TTC549 (cell line): Measurements from ENCODE around the gene PSMD6.

Experiments used
- FAIRE-seq: peaks from 2 replicates; lab custom pipeline; 2012; peaks lifted over from hg19 to GRCh38; lab: Jason Lieb, UNC

PSMD6 gene

GRCh38 chr3:63976872-63977200 is 46.5 kb downstream of the PSMD6 start:
- no peak for FAIRE-seq

- FAIRE-seq, result no peak
These were observed 47.0 kb downstream of the PSMD6 start for GRCh38 chr3:63976161-63976871.

GRCh38 chr3:63975723-63976122 is 47.6 kb downstream of the PSMD6 start:
- FAIRE-seq, result no peak

GRCh38 chr3:63974451-63974850 is 48.8 kb downstream of the PSMD6 start:
- FAIRE-seq, result no peak

- no peak for FAIRE-seq
These were observed 49.9 kb downstream of the PSMD6 start for GRCh38 chr3:63973406-63973805.

- no peak for FAIRE-seq
These were observed 50.3 kb downstream of the PSMD6 start for GRCh38 chr3:63972987-63973386.

- FAIRE-seq, result no peak
These were observed 51.1 kb downstream of the PSMD6 start for GRCh38 chr3:63972196-63972595.

- FAIRE-seq, result no peak
These were observed 52.4 kb downstream of the PSMD6 start for GRCh38 chr3:63970631-63971475.

GRCh38 chr3:63969876-63970275 is 53.4 kb downstream of the PSMD6 start:
- no peak for FAIRE-seq

GRCh38 chr3:63968612-63969350 is 54.5 kb downstream of the PSMD6 start:
- FAIRE-seq, result no peak

GRCh38 chr3:63967675-63968611 is 55.4 kb downstream of the PSMD6 start:
- no peak for FAIRE-seq

- FAIRE-seq, result no peak
These were observed 56.4 kb downstream of the PSMD6 start for GRCh38 chr3:63966871-63967270.

GRCh38 chr3:63966007-63966406 is 57.3 kb downstream of the PSMD6 start:
- no peak for FAIRE-seq

GRCh38 chr3:63964681-63965485 is 58.4 kb downstream of the PSMD6 start:
- FAIRE-seq, result no peak

- no peak for FAIRE-seq
These were observed 59.8 kb downstream of the PSMD6 start for GRCh38 chr3:63963496-63963895.

GRCh38 chr3:63961891-63962290 is 61.4 kb downstream of the PSMD6 start:
- no peak for FAIRE-seq
